Mammary epithelial cell (primary cell): ENCODE results near the gene LSMEM2.

Source experiments
- EZH2 ChIP-seq: IDR thresholded peaks from 2 replicates; pipeline ENCODE4 v1.6.1; 2012; ENCODE audit warnings: low read length, inconsistent platforms, borderline replicate concordance
- TF ChIP-seq, protein P1 (sequence below), 2 donors: IDR thresholded peaks in 1 of 2; conservative IDR thresholded peaks in 1 of 2; 2 replicates each; pipeline ENCODE4 v1.5.1; 2011 to 2012; ENCODE audit warnings: inconsistent platforms in 2 of 2, low read length in 2 of 2, mild to moderate bottlenecking in 2 of 2, control low read depth in 1 of 2, low read depth in 1 of 2; ENCODE audit not compliant: insufficient read depth in 1 of 2; ENCODE audit errors: extremely low read depth in 1 of 2

DNA sequence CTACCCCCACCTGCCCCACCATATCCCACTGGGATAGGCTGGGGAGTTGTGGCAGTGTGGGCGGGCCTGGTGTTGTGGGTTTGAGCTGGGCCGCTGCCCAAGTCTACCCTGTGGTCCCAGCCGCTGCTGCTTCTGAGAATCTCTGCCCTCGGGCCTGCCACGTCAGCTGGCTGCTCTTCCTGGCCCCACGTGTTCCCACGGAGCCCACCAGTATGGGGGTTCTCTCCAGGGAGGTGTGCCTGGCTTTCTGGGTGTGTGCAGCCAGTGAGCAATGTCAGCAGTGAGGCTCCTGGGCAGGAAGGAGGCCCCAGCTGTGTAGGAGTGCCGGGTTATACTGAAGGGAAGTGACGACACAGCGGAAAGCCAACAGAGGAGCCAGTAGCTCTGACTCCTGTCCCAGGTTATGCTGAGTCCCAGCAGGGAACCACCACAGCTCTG lies 32.4 kb upstream of the LSMEM2 start:
- TF ChIP-seq, protein P1, sequence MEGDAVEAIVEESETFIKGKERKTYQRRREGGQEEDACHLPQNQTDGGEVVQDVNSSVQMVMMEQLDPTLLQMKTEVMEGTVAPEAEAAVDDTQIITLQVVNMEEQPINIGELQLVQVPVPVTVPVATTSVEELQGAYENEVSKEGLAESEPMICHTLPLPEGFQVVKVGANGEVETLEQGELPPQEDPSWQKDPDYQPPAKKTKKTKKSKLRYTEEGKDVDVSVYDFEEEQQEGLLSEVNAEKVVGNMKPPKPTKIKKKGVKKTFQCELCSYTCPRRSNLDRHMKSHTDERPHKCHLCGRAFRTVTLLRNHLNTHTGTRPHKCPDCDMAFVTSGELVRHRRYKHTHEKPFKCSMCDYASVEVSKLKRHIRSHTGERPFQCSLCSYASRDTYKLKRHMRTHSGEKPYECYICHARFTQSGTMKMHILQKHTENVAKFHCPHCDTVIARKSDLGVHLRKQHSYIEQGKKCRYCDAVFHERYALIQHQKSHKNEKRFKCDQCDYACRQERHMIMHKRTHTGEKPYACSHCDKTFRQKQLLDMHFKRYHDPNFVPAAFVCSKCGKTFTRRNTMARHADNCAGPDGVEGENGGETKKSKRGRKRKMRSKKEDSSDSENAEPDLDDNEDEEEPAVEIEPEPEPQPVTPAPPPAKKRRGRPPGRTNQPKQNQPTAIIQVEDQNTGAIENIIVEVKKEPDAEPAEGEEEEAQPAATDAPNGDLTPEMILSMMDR (conservative IDR thresholded peaks at IDR 0.05 in 1 of 2, IDR thresholded peaks at IDR 0.05 in 1 of 2; ENCODE audit: extremely low read depth in 1 of 2, insufficient read depth in 1 of 2, low read depth in 1 of 2, low read length in 2 of 2): no peak
- TF ChIP-seq EZH2: no peak
